Stomach (tissue), 4 donors: ENCODE measurements around the gene FZR1.
"Not testable (repeated sequence)": the region's sequence is repeated elsewhere in the genome, so short reads cannot be mapped to it uniquely, and the experiment has no call there.

ENCODE experiments used
- CTCF ChIP-seq, 7 experiments: fragments of 450-650 bp in 4 of 7; fragments of 200-600 bp in 3 of 7; sonication (generic) in 3 of 7; IDR thresholded peaks; one replicate each; pipeline ENCODE4 v1.5.1; 2016 to 2019; ENCODE audit warnings: antibody characterized with exemption in 7 of 7, control low read depth in 2 of 7, mild to moderate bottlenecking in 1 of 7
- EP300 ChIP-seq: sonication (generic); formaldehyde crosslinking; IDR thresholded peaks from one replicate; pipeline ENCODE4 v1.6.1; 2017; ENCODE audit warnings: antibody characterized with exemption
- POLR2A ChIP-seq, 4 donors: fragments of 450-650 bp; IDR thresholded peaks; one replicate each; pipeline ENCODE4 v1.6.1; 2016; ENCODE audit warnings: antibody characterized with exemption in 4 of 4, control low read depth in 2 of 4, mild to moderate bottlenecking in 1 of 4, moderate library complexity in 1 of 4
- POLR2AphosphoS5 ChIP-seq, 3 donors: sonication (generic); formaldehyde crosslinking; IDR thresholded peaks; one replicate each; pipeline ENCODE4 v1.6.1; 2016; ENCODE audit warnings: antibody characterized with exemption in 3 of 3

GRCh38 chr19:3581792-3582191 is 75.7 kb downstream of the FZR1 start:
- TF ChIP-seq CTCF (IDR thresholded peaks at IDR 0.05); POLR2AphosphoS5 (IDR thresholded peaks at IDR 0.05); POLR2A (IDR thresholded peaks at IDR 0.05); EP300: not testable (repeated sequence)
